Measurements from ENCODE around the gene TEX55. TPM values are rescaled to one million over a fixed set of nuclear protein-coding genes. Genes with fewer than 3 reads are reported as not detected.

Gene TEX55
- polyA plus RNA-seq, 1 donor = not detected

Other genes starting within 250 kb of the TEX55 start
- gene IGSF11, start 111.3 kb upstream of the TEX55 start, polyA plus RNA-seq (ENCODE audit: insufficient read length) = 1.7 TPM
- gene UPK1B, start 27.4 kb downstream of the TEX55 start, polyA plus RNA-seq (ENCODE audit: insufficient read length) = 0.11 TPM
- 8.8 TPM for gene B4GALT4, start 94.7 kb downstream of the TEX55 start, polyA plus RNA-seq (ENCODE audit: insufficient read length)
- gene ARHGAP31, start 148.2 kb downstream of the TEX55 start, polyA plus RNA-seq (ENCODE audit: insufficient read length) = 10.1 TPM

Data from forelimb muscle (tissue), 1 donor.